GM12872 (cell line): ENCODE data around the gene SLC29A1.

Source experiments
- CTCF ChIP-seq: IDR thresholded peaks from 3 replicates; pipeline ENCODE4 v1.5.1; 2011; ENCODE audit warnings: low read depth, mild to moderate bottlenecking, low read length, moderate library complexity; ENCODE audit not compliant: insufficient read depth

The SLC29A1 gene

GRCh38 chr6:44253307-44254101, 30.1 kb downstream of the SLC29A1 start:
- TF ChIP-seq CTCF: peak; percentile 64

GRCh38 chr6:44254191-44255104, 31.1 kb downstream of the SLC29A1 start:
- no peak for TF ChIP-seq CTCF

GRCh38 chr6:44255105-44255808, 31.9 kb downstream of the SLC29A1 start:
- no peak for TF ChIP-seq CTCF

GRCh38 chr6:44255871-44256774, 32.7 kb downstream of the SLC29A1 start:
- TF ChIP-seq CTCF: no peak

- no peak for TF ChIP-seq CTCF
Observed at GRCh38 chr6:44256775-44257024, 33.3 kb downstream of the SLC29A1 start.

- TF ChIP-seq CTCF: peak; percentile 64; the same call in 2 of the 3 replicates
Observed at GRCh38 chr6:44257025-44257752, 33.8 kb downstream of the SLC29A1 start, which contains the start of gene SLC35B2. SLC35B2 (minus strand) TSS chr6:44257528; CDS start chr6:44257410, 118 bp downstream.
